ENCODE measurements around the gene TPBGL.
A peak's percentile ranks its signal among the peaks of the same experiment; 100 is the strongest.
"Not testable (repeated sequence)": the region's sequence is repeated elsewhere in the genome, so short reads cannot be mapped to it uniquely, and the experiment has no call there.

Gene TPBGL

DNA sequence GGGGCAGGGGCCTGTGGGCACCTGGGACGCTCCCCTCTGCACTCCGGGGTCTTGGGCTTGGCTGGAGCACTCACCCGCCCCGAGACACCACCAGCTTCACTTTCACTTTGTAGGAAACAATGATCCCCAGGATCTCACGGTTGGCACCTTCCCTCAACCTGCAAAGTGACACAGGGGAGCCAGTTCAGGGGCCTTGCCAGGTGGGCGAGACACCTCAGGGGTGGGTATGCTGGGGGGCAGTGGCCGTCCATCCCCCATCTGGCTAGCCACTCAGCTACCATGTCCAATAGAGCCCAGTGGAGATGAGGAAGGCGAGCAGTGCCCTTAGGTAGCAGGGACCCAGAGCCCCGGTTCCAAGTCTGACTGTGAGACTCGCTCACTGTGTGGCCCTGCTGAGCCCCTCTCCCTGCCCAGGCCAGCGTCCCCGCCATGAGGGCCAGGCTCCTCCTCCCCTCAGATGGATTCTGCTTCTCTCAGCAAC, 32.3 kb downstream of the TPBGL start:
- no peak for DNase-seq (ENCODE audit: low spot score)

DNA sequence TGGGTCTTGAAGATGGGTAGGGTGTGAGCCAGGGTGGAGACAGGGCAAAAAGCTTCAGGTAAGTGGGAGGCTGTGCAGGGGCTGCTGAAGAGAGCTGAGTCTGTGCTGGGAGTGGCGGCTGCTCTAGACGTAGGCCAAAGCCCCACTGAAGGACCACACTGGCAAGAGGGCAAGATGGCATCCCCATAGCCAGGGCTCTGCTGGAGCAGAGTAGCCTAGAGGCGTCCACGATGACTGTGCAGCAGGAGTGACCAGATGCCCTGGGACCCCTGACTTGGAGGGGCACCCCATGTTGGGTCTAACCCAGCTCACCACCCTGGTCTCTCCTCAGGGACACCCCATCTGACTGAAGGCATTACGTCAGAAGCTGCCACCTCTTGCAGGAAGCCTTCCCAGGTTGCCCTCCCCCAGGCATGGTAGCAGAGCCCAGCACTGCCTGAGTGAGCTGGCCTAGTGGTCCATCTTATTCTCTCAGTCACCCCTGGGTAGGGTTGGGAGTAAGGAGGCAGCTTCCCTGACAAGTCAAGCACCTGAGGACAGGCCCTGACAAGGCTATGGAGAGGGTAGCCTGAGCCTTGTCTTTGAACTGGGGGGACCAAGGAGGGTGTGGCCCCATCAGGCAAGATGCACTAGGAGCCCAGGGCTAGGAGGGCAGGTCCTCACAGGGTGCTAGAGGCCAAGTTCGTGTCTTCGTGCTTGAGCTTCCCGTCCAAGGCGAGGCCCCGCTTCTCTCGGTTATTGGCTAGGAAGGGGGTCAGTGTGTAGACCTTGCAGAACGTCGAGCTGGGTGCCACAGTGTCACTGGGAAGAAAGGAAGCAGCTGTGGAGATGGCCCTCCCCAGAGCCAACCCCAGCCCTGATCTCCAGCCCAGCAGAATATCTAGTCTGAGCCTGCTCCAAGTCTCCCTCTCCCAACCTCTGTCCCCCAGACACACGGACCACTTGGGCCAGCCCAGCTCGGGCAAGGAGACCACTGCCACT, 33.1 kb downstream of the TPBGL start:
- DNase-seq (ENCODE audit: low spot score) = no peak

DNA sequence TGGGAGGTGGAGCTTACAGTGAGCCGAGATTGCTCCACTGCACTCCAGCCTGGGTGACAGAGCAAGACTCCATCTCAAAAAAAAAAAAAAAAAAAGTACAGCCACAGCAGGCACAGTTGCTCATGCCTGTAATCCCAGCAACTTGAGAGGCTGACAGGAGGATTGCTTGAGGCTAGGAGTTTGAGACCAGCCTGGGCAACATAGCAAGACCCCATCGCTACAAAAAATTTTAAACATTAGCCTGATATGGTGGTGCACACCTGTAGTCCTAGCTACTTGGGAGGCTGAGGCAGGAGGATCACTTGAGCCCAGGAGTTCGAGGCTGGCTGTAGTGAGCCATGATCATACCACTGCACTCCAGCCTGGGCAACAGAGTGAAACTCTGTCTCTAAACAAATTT, 34.1 kb downstream of the TPBGL start:
- DNase-seq (ENCODE audit: low spot score) = not testable (repeated sequence)

DNA sequence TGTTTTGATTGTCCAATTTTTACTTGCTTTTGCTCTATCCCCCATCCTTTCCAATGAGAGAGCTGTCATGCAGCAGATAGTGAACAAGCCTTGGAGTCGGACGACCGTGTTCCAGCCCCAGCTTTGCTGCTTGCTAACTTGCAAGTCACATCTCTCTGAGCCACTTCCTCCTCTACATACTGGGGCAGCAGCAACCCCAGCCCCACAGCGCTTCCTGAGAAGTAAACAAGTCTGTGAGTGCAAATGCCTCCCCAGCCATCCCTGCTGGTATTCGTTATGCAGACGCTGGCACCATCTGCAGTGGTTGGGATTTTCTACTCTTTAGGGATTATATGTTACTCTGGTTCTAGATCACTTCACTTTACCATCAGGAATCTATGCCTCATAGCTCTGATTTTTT, 35.0 kb downstream of the TPBGL start:
- DNase-seq (ENCODE audit: low spot score) = peak; percentile 68

DNA sequence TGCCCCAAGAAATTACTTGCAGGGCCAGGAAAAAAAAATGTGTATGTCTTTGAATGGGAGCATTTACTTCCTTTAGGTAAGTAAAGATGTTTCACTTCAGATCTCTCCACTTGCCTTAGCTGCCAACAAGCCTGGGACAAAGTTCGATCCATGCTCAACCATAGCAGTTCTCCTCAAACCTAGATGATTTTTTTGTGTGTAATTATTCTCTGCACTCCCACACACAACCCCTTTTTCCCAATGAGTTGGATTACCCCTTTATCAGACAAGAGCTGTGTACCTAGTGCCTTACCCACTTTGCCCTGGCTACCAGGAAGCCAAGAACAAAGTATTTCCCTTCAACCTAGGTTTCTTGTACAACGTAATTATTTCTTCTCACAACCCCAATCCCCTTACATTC, 35.6 kb downstream of the TPBGL start:
- DNase-seq (ENCODE audit: low spot score) = no peak

- DNase-seq (ENCODE audit: low spot score) = no peak
Observed at GRCh38 chr11:75276686-75277085, 36.1 kb downstream of the TPBGL start.

DNA sequence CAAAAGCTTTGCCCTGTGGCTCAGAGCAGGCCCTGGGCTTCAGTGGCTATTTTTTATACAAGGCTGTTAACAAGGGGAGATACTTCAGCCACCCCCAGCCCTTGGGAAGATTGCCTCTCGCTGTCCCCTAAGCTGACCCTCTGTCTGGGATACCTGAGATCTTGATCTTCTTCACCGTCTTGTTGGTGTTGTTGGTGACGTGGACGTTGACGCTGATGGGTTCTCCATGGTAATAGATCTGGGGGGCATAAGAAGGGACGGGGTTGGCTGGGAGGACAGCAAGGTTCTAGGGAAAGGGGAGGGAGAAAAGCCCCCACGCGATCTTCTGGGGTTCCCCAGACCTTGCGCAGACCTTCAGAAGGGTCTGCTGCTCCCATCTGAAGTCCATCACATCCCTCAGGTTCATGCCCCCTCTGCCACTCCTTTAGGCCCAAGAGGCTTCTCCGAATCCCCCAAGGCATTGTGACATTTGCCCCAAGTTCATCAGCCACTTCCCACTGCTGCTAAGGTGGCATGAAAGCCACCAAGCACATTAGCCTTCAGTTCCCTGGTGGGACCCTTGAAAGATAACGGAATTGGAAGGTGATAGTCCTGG, 36.7 kb downstream of the TPBGL start:
- DNase-seq (ENCODE audit: low spot score) = no peak

- no peak for DNase-seq (ENCODE audit: low spot score)
Observed at GRCh38 chr11:75277991-75278790, 37.6 kb downstream of the TPBGL start.

DNA sequence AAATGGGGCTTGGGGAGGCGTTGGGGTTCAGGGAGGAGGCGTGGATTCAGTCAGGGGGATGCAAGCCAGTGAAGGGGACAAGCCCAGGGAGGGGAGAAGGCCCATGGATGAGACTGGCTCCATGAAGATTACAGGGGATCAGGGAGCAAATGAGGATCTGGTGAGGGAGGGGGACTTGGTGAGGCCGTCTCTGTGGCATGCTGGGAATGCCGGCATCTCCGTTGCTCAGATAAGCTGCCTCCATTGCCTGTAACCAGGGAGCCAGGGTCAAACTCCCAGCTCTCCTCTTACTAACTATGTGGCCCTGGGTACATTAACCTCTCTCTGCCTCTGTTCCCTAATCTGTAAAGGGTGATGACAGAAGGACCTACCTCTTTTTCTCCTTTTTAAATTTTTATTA, 38.7 kb downstream of the TPBGL start:
- no peak for DNase-seq (ENCODE audit: low spot score)

DNA sequence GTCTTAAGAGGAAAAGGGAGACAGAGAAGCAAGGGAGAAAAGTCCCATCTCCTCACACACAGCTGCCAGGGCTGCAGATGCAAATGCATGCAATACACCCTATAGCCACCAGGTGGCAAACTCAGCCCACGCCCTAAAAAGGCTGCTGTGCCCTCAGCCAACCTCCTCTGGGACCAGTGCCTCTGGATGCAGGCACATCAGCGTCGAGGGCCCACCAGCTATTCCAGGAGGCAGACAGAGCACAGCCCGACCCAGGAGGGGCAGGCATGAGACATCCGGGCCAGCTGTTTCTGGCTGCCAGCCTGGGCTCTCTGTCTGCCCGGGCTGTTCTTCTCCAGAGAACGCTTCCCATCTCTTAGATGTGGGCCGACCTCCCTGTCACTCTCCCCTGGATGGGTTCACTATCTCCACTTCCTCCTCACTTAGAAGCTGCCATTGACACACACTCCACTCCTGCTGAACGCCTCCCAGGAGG, 39.7 kb downstream of the TPBGL start:
- DNase-seq (ENCODE audit: low spot score) = peak; percentile 79

DNA sequence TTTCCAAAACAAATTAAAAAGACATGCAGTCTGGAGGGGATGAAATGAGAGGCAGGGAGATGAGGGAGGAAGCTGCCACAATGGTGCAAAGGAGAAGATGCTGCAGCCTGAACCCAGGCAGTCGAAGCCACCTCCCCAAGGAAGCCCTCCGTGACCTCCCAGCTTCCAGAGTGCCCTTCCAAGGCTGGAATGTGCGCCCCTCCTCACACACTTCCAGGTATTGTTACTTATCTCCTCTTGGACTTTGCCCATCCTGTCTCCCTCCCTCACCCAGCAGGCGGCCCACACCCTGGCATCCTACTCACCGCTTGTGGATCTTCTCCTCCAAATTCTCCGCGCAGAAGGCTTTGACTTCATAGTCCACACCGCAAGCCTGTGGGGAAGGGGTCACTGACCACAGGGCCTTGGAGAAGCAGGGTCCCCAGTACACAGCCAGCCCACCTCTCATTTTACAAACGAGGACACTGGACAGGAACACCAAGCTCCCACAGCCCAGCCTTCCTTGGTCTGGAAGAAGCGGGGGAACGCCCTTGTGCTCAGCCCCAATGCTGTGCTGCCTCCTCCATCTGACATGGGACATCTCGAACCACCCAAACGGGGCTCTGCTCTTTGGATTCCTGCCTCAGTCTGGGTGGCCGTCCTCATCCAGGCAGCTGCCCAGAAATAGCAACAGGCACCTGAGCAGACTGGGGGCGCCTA, 40.3 kb downstream of the TPBGL start:
- DNase-seq (ENCODE audit: low spot score) = no peak

- no peak for DNase-seq (ENCODE audit: low spot score)
Observed at GRCh38 chr11:75281469-75282095, 41.0 kb downstream of the TPBGL start.

DNA sequence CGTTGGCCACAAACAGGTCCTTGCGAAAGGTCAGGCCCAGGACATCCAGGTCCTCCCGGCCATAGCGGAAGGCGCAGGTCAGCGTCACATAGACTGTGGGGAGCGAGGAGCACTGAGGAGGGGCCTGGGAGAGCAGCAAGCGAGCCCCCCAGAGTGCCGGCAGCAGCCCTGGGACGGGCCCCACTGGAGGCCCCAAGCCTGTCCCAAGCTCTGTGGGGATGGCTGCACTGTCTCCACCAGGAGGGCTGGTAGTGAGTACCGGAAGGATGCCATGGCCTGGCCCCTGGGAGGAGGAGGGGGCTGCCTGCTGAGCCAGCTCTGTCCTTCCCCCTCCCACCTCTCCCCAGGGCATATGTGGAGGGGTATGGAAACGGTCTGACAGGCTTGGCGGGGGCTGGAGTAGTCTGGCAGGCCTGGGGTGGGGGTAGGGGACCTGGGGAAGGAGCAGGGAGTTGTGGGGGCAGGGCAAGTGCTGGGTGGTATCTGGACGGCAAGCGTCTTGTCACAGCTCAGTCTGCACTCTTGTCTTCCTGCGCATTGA, 42.9 kb downstream of the TPBGL start:
- no peak for DNase-seq (ENCODE audit: low spot score)

GRCh38 chr11:75285776-75286360, 45.3 kb downstream of the TPBGL start:
- DNase-seq (ENCODE audit: low spot score) = no peak

- DNase-seq (ENCODE audit: low spot score) = no peak
Observed at GRCh38 chr11:75286826-75287465, 46.4 kb downstream of the TPBGL start.

DNA sequence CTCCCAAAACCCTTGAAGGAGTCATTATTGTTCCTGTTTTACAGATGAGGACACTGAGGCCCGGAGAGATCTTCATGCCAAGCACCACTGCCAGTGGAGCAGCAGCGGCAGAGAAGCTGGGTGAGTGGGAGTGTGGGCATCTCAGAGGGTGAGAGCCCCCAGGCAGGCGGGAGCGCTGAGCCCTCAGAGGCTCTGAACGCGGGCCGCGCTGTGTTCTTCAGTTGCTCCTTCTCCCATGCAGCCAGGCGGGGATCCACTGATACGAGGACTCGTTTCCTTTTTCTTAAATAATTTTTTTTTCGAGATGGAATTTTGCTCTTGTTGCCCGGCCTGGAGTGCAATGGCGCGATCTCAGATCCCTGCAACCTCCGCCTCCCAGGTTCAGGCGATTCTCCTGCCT, 47.0 kb downstream of the TPBGL start:
- DNase-seq (ENCODE audit: low spot score) = no peak

- DNase-seq (ENCODE audit: low spot score) = no peak
Observed at GRCh38 chr11:75289511-75289760, 48.9 kb downstream of the TPBGL start.

GRCh38 chr11:75289919-75290318, 49.3 kb downstream of the TPBGL start:
- DNase-seq (ENCODE audit: low spot score) = no peak

- DNase-seq (ENCODE audit: low spot score) = no peak
Observed at GRCh38 chr11:75291741-75292140, 51.2 kb downstream of the TPBGL start.

GRCh38 chr11:75292943-75293342, 52.4 kb downstream of the TPBGL start:
- DNase-seq (ENCODE audit: low spot score) = no peak
